NCI-H510A treated with DMSO at 0.1 percent for 48 hours (cell line): ENCODE results near the gene MSRB3.

Source experiments
- DNase-seq: peaks from one replicate; lab custom pipeline; 2025; lab: John Stamatoyannopoulos, UW

The MSRB3 gene

GRCh38 chr12:65499167-65499566, 220.7 kb downstream of the MSRB3 start:
- DNase-seq = no peak

- DNase-seq = no peak
Observed at GRCh38 chr12:65500091-65500900, 221.8 kb downstream of the MSRB3 start.

GRCh38 chr12:65501093-65501621, 222.7 kb downstream of the MSRB3 start:
- no peak for DNase-seq

- no peak for DNase-seq
Observed at GRCh38 chr12:65501935-65502334, 223.5 kb downstream of the MSRB3 start.

GRCh38 chr12:65504417-65504816, 225.9 kb downstream of the MSRB3 start:
- DNase-seq = no peak

- no peak for DNase-seq
Observed at GRCh38 chr12:65505386-65506121, 227.1 kb downstream of the MSRB3 start.

GRCh38 chr12:65508276-65509035, 230.0 kb downstream of the MSRB3 start:
- no peak for DNase-seq

GRCh38 chr12:65510007-65510406, 231.5 kb downstream of the MSRB3 start:
- no peak for DNase-seq

GRCh38 chr12:65510584-65511050, 232.1 kb downstream of the MSRB3 start:
- DNase-seq = no peak

GRCh38 chr12:65511134-65511834, 232.8 kb downstream of the MSRB3 start:
- DNase-seq = no peak

- DNase-seq = no peak
Observed at GRCh38 chr12:65511912-65512311, 233.4 kb downstream of the MSRB3 start.
